Esophagus mucosa (tissue), 1 donor: Measurements from ENCODE around the gene KLK4. TPM values are rescaled to one million over a fixed set of nuclear protein-coding genes. Genes with fewer than 3 reads are reported as not detected.

ENCODE experiments used
- ATAC-seq: fragments of 200-7000 bp; cut with Tn5 transposase; one replicate; pipeline ENCODE4 v1.9.1; 2020
- total RNA-seq: library from RNA; stranded (reverse); gene quantifications from one replicate; pipeline ENCODE4 v1.2.4, GENCODE V29; 2023
- donor health status: DM: yes; HTN: yes; CAD: no.

Gene KLK4
- total RNA-seq: not detected

- no peak for ATAC-seq
Measured at GRCh38 chr19:50911206-50912101, at the start of gene KLK4. Gene KLK4 (minus strand): TSS chr19:50911395. CDS start chr19:50910738, 657 bp downstream.

DNA sequence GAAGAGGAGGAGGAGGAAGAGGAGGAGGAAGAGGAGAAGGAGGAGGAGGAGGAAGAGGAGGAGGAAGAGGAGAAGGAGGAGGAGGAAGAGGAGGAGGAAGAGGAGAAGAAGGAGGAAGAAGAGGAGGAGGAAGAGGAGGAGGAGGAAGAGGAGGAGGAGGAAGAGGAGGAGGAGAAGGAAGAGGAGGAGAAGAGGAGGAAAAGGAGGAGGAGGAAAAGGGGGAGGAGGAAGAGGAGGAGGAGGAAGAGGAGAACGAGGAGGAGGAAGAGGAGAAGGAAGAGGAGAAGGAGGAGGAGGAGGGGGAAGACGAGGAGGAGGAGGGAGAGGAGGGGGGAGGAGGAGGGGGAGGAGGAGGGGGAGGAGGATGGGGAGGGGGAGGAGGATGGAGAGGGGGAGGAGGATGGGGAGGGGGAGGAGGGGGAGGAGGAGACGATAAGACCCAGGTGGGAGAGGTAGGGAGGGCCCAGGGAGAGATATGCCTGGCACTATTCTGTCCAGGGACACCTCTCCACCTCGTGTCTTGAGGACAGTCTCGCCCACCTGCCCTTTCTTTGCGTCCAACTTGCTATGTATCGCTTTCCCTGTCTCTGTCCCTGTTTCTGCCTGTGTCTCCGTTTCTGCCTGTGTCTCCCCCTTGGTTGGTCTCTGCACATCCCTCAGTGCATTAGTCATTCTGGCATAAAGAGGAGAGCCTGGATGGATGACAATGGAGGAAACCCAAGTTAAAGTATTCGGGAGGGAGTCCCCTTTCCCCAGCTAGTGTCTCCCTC lies 48.7 kb upstream of the KLK4 start:
- peak; percentile 24 for ATAC-seq

DNA sequence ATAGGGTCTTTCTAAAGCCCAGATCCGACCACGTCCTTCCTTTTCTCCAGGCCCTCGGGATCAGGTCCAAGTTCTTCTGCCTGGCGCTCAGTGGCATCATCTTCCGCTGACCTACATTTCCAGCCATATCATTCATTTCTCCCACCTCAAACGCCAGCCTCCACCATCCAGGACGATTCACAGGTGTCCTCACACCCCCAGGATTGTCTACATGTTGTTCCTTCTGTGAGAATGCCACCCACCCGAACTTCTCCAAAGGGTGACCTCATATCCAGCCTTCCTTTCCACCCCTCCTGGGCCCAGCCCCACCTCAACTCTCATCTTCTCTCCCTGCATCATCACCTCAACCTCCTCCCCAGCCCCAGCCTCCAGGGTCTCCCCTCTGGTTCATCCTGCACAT lies 46.4 kb upstream of the KLK4 start:
- ATAC-seq: peak; percentile 5

DNA sequence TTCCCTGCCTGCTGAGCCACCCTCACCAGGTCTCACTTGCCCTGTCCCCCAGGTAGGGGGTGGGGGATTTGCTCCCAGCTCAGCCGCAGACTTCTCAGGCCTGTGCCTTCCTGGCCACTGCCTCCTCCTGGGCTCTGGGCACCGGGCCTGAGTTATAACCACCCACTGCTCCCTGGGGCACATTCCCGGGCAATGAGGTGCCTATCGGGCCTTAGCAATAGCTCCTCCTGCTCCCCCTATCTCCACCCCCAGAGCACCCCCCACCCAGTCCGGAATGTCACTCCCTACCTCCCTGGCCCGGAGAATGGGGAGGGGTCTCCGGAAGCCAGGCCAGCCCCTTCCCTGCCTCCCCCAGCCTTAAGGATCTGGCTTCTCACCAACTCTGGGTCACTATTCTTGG lies 41.7 kb upstream of the KLK4 start, which contains the start of gene KLK5:
KLK5 (minus strand) TSS at position 129 of the 400 bp plus-strand sequence. CDS start 381 bp downstream, outside the sequence.
- ATAC-seq: peak; percentile 57

GRCh38 chr19:50949861-50950260 lies 38.7 kb upstream of the KLK4 start:
- ATAC-seq: no peak

DNA sequence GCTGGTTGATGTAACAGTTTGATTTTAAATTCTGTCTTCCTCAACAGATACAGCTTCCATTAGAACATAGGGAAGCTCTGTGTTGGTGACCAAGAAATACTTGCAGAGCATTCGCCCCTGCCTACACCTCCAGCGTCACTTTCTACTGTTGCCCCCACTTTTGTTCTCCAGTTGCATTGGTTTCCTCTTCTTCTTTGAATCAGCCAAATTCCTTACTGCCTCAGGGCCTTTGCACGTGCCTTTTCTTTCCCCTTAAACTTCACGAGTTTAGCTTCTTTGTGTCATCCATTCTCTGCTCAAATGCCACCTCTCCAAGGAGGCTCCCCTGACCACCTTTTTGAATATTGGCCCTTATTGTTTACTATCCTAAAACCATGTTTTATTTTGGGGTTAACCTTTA lies 35.9 kb upstream of the KLK4 start:
- ATAC-seq: no peak

DNA sequence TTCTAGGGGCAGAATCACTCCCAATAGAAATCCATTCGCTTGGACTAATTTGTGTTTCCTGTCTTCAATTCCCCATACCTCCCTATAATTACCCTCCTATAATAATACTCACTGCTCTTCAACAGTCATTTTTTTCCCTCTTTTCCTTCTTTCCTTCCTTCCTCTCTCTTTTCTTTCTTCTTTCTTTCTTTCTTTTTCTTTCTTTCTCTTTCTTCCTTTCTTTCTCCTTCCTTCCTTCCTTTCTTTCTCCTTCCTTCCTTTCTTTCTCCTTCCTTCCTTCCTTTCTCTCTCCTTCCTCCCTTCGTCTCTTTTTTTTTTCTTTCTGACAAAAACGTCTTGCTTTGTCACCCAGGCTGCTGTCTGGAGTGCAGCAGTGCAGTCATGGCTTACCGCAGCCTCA lies 33.6 kb upstream of the KLK4 start:
- ATAC-seq: no peak

DNA sequence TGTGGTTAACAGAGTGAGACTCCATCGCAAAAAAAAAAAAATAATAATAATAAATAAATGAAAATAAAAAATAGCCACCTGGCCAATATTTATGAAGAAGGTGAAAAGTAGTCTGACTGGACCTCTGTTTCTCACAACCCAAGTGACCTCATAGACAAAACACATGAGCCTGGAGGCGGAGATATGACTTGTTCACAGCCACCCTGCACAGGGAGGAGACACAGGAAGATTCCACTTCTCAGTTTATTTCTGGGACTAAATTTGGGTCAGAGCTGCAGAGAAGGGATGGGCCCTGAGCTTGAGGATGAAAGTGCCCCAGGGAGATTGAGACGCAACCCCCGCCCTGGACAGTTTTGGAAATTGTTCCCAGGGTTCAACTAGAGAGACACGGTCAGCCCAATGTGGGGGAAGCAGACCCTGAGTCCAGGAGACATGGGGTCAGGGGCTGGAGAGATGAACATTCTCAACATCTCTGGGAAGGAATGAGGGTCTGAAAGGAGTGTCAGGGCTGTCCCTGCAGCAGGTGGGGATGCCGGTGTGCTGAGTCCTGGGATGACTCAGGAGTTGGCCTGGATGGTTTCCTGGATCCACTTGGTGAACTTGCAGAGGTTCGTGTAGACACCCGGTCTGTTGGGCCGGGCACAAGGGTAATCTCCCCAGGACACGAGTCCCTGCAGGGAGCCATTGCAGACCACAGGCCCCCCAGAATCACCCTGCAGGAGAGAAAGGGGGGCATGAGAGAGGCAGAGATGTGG lies 32.1 kb upstream of the KLK4 start:
- ATAC-seq: peak; percentile 78

DNA sequence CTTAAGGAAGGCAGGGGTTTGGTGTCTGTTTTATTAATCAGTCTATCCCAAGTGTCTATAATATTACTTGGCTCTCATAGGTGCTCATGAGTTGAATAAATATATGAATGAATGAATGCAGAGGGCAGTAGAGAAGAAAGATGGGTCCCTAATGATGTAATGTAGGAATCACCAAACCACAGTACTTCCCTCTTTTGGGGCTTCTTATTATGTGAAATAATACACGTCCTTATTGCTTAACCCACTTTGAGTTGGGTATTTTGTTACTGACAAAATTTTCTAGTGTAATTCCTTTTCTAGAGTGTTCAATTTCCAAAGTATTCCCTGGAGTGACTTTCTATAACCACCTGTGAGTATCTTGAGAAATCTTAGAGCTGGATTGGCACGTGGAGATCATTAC lies 28.4 kb upstream of the KLK4 start:
- ATAC-seq: no peak

GRCh38 chr19:50933640-50934039 lies 22.4 kb upstream of the KLK4 start:
- ATAC-seq: peak; percentile 80

DNA sequence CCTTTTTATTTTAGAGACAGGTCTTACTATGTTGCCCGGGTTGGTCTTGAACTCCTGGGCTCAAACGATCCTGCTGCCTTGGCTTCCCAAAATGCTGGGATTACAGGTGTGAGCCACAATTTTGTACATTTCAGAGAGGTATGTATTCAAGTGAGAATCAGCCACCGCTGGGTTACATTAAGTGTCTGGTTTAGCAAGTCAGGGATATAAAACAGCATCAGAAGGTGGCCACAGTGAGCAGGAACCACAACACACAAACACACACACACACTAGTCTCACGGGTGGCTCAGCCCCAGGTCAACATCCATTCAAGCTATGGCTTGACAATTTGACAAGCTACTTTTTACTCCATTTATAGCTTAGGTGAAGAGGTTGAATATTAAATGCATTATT lies 21.5 kb upstream of the KLK4 start:
- ATAC-seq: peak; percentile 51

GRCh38 chr19:50932018-50932689 lies 21.0 kb upstream of the KLK4 start:
- peak; percentile 80 for ATAC-seq

GRCh38 chr19:50931023-50931422 lies 19.8 kb upstream of the KLK4 start:
- ATAC-seq: no peak

DNA sequence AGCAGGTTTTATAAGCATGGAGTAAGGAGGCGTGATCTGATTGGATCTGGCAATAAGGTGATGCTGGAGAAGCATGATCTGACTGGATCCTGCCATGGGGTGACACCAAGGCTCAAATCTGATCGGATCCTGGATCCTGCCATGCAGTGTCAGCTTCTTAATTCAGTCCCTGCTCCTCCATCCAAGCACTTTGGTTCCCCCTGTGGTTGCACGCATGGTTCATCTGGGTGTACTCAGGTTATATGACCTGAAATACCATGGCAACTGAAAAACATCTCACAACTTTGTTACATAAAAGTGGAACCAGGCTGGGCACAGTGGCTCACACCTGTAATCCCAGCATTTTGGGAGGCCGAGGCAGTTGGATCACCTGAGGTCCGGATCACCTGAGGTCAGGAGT lies 17.6 kb upstream of the KLK4 start:
- ATAC-seq: no peak

DNA sequence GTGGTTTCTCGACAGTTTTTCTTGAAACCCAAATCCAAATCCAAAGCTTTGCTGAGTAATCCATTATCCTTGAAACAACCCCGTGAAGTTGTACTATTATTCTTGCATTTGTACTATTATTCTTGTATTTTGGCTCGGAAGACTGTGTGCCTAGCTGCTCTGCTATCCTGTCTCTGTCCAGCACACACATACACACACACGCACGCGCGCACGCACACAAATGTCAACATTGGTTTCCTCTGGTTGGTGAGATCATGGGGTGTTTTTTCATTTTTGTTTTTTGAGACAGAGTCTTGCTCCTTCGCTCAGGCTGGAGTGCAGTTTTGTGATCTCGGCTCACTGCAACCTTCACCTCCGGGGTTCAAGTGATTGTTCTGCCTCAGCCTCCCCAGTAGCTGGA lies 14.9 kb upstream of the KLK4 start:
- ATAC-seq: no peak

DNA sequence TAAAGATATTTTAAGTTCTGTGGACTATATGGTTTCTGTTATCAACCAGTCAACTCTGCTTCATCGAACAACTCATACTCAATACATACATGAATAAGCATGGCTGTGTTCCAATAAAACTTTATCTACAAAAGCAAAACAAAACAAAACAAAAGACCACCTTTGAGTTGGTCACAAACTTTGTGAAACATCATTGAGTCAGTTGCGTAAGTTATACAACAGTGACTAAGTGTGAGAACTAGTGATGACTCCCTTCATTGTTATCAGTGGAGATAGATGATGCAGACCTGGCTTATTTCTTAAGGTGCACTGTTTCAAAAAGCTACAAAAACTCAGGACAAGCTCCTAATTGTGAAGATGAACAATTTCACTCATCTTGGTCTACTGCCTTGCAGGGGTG lies 14.5 kb upstream of the KLK4 start:
- ATAC-seq: no peak

DNA sequence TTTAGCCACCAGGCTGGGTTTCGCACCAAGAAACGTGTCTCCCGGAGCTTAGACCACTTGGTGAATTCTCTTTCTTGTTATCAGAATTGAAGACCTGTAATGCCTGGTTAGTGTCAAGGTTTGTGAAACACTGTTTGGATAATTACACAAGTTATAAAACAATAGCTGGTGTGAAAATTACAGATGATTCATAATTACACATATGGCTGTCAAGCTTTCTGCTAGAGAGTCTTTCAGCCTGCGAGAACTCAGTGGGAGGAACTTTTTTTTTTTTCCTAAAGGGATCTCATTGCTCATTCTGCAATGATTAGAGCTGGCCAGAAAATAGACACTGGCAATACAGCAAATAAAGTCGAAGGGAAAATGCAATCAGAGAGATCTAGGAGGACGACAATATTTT lies 13.4 kb upstream of the KLK4 start:
- peak; percentile 30 for ATAC-seq

DNA sequence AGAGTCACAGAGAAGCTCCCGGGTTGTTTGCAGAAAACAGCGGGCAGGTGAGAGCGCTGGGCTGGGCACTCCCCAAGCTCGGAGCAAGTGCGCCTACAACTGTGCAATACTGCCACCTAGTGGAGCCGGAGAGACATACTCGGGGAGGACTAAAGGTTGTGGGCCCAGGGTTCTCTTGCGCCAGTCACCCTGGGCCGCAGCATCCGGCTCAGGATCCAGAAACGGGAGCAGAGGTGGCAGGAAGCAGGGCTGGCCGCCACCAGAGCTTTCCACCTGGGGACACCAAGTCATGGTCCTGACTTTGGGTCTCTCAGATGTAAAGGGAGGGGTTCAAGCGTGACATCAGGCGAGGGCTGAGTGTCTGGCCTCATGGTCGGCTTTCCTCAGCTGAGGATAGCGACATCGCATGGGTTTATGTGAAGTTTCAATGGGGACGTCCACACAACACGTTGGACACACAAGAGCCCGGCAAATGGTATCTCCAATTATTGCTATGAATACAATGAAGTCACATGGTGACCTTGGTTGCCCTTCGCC lies 11.2 kb upstream of the KLK4 start:
- peak; percentile 93 for ATAC-seq

DNA sequence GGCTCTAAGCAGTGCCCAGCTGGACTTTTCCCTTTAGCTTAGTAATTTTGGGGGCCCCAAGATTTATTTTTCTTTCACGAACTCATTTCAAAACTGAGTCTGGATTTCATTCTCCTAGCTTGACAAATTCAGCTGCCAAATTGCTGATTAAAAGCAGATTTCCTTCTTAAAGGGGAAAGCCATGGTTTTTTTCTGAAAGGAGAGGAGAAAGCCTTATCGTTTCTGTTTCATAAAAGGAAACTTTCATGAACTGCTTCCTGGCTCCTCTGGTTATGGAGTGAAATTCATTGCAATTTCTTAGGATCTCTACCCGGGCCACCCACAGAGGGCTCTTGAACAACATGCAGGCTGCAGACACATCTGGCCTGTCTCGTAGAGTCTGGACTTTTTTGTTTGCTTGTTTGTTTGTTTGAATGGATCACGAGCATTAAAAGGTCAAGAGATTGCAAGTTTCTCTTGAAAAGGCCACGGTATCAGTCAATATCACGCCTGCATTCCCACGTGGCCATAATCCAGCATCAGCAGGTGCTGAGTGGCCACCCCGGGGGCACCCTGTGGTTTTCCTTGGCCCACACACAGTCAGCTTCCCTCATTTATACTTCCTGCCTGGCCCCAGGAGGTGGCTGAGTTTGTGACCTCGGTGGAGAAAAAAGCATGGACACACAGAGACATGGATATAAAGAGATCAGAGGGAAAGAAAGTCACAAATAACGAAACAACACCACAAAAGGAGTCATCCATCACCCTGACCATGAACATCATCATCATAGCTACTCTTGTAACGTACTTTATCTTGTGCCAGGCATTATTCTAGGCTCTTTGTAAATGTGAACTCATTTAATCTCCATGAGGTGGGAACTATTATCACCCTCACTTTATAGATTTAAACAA lies 10.5 kb upstream of the KLK4 start:
- ATAC-seq: no peak

- ATAC-seq: no peak
Measured at GRCh38 chr19:50916069-50916468, 4.9 kb upstream of the KLK4 start.
